WI38 (cell line): Measurements from ENCODE around the gene NOP53.

Experiments
- H3K4me3 ChIP-seq: 2 replicates; pipeline ENCODE4 v1.5.1; 2011; ENCODE audit warnings: low read depth, mild to moderate bottlenecking, control low read depth, low read length
- CTCF ChIP-seq: IDR thresholded peaks from 2 replicates; pipeline ENCODE4 v1.5.1; 2012; ENCODE audit warnings: low read depth, mild to moderate bottlenecking, control low read depth, low read length

NOP53 gene

DNA sequence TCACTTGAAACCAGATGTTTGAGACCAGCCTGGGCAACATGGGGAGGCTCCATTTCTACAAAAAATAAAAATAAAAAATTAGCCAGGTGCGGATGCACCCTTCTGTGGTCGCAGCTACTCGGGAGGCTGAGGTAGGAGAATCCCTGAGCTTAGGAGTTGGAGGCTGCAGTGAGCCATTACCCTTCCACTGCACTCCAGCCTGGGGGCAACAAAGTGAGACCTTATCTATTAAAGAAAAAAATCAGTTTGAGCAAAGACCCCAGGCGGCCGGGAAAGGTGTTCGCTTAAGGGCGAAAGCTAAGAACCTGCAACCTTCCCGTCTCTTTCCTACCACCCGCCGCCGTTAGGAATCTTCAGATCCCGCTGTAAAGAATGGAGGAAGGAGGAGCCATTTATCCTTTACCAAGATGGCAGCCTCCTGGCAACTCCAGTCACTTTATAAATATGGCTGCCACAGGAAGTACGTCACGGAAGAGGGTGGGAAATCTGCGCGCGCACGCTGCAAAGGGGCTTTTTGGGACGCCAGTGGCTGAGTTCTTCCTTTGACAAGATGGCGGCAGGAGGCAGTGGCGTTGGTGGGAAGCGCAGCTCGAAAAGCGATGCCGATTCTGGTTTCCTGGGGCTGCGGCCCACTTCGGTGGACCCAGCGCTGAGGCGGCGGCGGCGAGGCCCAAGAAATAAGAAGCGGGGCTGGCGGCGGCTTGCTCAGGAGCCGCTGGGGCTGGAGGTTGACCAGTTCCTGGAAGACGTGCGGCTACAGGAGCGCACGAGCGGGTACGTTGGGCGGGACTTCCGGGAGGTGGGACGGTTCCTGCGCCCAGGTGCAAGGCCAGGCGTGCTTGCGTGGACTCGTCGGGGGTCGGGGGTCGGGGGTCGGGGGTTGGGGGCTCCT, at the start of gene NOP53:
Gene NOP53 (plus strand): TSS at position 537 of the 892 bp plus-strand sequence. CDS start 14 bp downstream, at position 551.
- no peak for TF ChIP-seq CTCF
- H3K4me3 ChIP-seq: peak within 1 kb of the TSS; percentile 80

DNA sequence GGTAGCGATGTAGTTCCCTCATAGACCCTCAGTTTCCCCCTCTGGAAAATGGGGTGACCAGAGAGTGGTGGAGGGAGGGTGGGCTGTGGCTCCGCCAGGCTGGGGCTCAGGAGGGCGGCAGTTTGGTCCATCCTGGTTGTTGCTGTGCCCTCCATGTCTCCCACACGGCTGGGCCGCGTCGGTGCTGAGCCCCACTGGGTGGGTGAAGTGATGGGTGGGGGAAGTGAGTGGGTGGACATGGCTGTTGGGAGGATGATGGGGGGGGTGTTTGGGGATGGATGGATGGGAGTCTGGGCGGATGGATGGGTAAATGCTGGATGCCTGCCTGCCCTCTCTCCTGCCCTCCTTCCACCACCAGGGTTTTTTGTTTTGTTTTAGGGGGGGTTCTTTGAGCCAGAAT, 48.7 kb upstream of the NOP53 start:
- TF ChIP-seq CTCF: no peak
- no peak overlapping the region for H3K4me3 ChIP-seq

DNA sequence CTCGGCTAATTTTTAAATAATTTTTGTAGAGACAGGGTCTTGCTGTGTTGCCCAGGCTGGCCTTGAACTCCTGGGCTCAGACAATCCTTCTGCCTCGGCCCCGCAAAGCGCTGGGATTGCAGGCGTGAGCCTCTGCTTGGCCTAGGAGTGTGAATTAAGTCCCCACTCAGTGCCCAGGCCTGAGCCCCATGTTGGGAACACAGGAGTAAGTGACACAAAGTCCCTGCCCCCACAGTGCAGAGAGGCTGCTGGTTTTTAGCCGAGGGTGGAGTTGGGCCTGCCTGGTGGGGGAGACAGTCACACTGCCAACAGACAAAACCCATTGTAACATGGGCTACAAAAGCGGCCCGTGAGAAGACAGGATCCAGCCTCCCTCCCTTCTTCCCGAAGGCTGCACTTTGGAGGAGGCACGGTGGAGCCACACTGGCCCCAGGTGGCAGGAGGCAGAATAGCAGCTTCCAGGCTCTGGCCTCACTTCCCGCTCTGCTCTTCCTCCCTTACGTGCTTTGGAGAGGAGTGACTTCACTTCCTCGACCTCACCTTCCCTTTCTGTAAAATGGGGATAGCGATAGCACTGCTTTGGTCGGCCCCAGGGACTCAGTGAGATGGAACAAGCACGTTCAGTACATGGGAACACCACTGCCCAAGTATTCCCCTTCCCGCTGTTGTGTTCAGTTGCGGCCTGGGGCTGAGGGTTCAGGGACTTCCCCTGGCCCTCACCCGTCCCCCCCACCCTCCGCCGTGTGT, 47.3 kb upstream of the NOP53 start:
- no peak overlapping the region for H3K4me3 ChIP-seq
- peak; percentile 100 for TF ChIP-seq CTCF

DNA sequence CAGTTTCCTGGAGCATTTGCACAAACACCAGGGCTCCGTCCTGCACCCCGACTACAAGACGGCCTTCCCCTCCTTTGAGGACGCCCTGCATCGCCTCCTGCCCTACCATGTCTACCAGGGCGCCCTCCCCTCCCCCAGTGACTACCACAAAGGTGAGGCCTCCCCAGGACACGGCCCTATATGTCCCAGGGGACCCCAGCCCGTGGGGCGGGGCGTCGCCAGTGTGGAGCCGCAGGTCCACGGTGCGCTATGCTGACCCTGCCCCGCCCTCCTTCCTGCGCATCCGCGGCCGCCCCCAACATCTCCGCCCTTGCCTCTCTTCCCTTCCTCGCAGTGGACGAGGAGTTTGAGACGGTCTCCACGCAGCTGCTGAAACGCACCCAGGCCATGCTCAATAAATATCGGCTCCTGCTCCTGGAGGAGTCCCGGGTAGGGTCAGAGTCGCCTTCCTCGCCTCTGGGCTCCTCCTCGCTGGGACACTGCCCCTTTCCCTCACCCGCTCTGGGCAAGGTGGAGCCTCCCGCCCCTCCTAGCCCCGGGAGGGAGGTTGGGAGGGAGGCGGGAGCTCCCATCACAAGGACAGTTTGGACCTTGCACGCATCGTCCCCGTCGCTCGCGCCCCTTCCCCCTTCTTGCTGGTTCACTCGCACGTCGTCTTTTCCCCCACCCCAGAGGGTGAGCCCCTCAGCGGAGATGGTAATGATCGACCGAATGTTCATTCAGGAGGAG, 46.6 kb upstream of the NOP53 start:
- TF ChIP-seq CTCF: no peak
- no peak overlapping the region for H3K4me3 ChIP-seq

DNA sequence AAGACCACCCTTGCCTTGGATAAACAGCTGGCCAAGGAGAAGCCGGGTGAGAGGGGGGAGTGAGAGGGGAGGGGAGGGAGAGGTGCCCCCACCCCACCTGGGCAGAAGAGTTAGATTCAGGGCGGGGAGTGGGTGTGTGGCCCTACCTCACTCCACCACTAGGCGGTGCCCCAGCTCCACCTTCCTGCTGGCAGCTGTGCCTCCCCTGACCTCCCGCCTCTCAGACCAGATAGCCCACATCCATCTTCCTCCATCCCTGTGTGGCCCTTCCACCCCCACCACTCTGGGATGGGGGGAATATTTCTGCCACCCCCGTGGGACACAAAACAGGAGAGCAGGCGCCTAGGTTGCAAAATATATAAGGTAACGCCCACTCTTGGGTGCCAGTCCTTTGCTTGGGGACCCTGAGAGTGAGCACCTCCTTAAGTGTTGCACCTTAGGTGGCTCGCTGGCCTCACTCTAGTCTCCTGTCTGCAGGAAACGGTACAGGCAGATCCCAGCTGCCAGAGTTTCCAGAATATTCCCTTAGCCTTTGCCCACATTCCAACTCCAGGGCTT, 45.9 kb upstream of the NOP53 start:
- no peak overlapping the region for H3K4me3 ChIP-seq
- peak; percentile 90 for TF ChIP-seq CTCF

DNA sequence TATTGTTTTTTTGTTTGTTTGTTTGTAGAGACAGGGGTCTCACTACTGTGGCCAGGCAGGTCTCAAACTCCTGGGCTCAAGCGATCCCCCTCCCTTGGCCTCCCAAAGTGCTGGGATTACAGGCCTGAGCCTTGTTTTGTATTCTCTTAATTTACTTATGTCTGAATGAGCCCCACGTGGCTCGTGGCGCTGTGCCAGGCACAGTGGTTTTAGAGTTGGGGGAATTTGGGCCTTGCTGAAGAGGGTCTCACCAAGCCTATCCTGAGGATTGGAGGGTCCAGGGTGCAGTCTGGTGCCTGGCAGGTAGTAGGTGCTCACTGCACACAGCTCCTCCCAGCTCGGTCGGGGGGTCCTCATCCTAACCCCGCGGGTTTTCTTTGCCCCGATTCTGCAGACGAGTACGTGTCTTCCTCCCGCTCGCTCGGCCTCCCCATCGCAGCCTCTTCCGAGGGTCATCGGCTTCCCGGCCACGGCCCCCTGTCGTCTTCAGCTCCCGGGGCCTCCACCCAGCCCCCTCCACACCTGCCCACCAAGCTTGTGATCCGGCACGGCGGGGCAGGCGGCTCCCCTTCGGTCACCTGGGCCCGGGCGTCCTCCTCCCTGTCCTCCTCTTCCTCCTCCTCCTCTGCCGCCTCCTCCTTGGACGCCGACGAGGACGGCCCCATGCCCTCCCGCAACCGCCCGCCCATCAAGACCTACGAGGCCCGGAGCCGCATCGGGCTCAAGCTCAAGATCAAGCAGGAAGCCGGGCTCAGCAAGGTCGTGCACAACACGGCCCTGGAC, 44.2 kb upstream of the NOP53 start:
- TF ChIP-seq CTCF: no peak
- no peak overlapping the region for H3K4me3 ChIP-seq
